GM19397 (cell line): ENCODE measurements around the gene TMEM33.

Source experiments
- ATAC-seq: cut with Tn5 transposase; IDR thresholded peaks from one replicate; pipeline ENCODE4 v1.9.1; 2021; ENCODE audit warnings: mild to moderate bottlenecking, moderate library complexity; ENCODE audit not compliant: unreplicated experiment

Gene TMEM33

GRCh38 chr4:41939016-41939626 is 3.9 kb downstream of the TMEM33 start:
- ATAC-seq: no peak

GRCh38 chr4:41940834-41941233 is 5.6 kb downstream of the TMEM33 start:
- no peak for ATAC-seq

GRCh38 chr4:41943506-41943905 is 8.3 kb downstream of the TMEM33 start:
- no peak for ATAC-seq

DNA sequence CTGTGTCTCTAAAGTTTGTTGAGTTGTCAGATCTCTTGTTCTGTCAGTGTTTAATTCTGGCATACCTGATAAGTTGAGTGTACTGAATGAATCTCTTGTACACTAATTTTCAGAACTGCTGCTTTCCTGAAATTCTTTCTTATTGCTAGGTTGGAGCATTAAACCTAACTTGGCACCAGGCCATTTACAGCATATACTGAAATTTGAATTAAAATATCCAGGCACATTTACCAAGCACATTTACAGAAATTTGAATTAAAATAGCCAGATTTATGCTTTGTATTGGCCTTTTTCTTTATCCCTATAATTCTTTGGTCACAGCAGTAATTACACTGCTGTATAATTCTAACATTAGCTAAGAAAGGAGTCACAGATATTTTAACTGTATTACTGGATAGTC is 8.9 kb downstream of the TMEM33 start:
- no peak for ATAC-seq

DNA sequence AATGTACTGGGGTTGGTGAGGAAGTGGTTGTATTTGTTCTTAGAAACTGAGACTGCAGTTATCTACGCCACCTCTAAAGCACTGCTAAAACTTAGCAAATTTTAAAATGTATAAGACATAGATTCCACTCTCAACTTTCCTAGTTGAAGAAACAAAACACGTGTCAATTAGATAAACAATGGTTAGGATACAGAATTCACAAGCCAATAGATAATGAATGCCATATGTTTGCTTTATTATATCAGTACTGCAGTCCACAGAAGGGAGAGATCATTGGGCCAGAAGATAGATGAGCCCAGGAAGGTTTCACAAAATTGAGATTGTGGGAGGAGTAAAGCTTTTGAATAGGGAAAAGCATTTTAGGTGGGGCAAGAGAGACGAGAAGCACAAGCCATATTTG is 14.3 kb downstream of the TMEM33 start:
- ATAC-seq: no peak

- no peak for ATAC-seq
Observed at GRCh38 chr4:41957634-41958033, 22.4 kb downstream of the TMEM33 start.

DNA sequence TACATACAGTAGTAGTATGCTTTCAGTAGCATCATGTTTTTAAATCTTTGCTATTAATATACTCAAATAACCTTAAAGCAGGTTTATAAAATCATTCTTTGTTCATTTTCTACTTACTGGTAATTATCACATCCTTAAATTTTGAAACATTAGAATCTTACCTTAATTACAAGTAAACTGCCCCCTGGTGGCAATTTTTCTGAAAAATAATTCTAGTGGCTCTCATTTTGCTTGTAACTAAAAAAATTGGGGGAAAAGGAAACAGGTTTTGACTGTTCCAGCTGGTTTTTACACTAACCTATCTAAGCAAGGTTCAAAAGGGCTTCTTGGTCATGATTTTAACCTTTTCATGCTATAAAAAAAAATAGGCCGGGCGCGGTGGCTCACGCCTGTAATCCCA is 27.9 kb downstream of the TMEM33 start:
- no peak for ATAC-seq

GRCh38 chr4:41964401-41964800 is 29.2 kb downstream of the TMEM33 start:
- ATAC-seq: no peak

- ATAC-seq: no peak
Observed at GRCh38 chr4:41967392-41967791, 32.2 kb downstream of the TMEM33 start.

GRCh38 chr4:41969671-41970070 is 34.4 kb downstream of the TMEM33 start:
- ATAC-seq: no peak

DNA sequence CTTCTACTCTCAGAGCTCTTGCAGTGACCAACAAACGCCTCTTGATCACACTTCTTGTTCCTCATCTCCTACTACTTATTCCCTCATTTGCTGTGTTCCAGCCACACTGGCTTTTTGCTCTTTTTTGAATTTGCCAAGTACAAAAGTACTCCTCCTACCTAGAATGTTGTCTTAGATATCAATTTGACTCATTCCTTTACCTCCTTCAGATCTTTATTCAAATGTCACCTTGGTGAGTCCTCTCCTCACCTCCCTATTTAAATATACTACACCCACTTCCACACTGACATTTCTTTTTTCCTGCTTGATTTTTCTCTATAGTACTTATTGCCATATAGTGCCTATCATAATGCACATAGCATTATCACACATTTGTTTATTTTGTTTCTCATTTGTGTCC is 40.1 kb downstream of the TMEM33 start:
- no peak for ATAC-seq

- ATAC-seq: no peak
Observed at GRCh38 chr4:41976775-41977516, 41.7 kb downstream of the TMEM33 start.

GRCh38 chr4:41977709-41978108 is 42.5 kb downstream of the TMEM33 start:
- ATAC-seq: no peak

GRCh38 chr4:41981456-41981855 is 46.2 kb downstream of the TMEM33 start, which contains the start of gene DCAF4L1:
Gene DCAF4L1, plus strand, starts transcription at chr4:41981756. Its CDS starts 37 bp downstream, at chr4:41981793.
- ATAC-seq: no peak

- ATAC-seq: no peak
Observed at GRCh38 chr4:41982716-41983115, 47.5 kb downstream of the TMEM33 start.

- ATAC-seq: no peak
Observed at GRCh38 chr4:41985151-41985550, 49.9 kb downstream of the TMEM33 start.

DNA sequence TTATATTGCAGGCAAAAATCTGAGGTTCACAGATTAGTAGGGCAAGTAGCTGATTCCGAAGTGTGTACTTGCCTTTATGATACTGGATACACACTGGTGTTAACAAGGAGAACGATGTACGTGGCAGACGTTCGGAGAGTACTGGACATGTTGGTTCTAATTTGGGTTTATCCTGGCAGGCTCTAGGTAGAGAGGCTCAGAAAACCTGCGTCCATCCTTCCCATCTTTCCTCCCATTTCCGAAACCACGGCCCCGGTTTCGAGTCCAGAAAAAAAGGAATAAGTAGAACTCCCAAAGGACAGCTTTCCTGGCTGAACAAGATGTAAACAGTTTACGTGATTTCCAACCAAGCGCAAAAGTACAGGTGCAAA is 54.8 kb downstream of the TMEM33 start:
- ATAC-seq: peak; percentile 12

- ATAC-seq: peak; percentile 99
Observed at GRCh38 chr4:41990365-41991111, 55.3 kb downstream of the TMEM33 start, which contains the start of gene SLC30A9. Gene SLC30A9, plus strand, starts transcription at chr4:41990530. Its CDS starts 122 bp downstream, at chr4:41990652.

GRCh38 chr4:41991916-41992767 is 56.9 kb downstream of the TMEM33 start:
- ATAC-seq: no peak

DNA sequence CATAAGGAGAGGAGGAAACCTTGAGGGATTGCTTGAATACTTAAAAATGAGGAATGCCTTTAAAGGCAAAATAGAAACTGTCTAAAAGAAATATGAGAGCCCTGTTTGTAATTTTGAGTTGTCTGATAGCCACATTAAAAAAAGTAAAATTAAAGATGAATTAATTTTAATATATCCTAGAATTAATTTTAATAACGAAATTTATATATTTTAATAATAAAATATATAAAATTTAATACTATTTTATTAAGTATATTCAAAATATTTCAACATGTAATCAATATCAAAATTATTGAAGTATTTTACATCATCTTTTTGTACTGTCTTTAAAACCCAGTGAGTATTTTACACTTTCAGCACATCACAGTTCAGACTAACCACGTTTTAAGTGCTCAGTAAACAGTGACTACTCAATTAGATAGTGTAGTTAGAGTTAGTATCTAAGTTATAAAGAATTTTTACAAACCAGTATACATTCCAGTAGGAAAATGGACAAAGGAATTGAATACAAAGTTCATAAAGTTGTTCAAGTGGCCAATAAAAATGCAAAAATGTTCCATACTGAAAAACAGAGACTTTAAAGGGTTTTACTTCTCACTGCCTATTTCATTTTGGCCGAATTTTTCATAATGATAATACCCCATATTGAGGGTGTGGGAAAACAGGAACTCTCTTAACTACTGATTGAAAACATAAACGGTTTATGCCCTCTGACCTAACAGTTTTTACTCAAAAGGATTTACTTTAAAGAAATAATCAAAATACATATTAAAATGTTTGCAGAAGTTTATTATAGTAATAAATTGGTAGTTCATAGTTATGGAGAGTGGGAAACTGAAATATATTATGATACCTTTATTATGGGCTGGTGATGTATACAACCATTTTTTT is 58.0 kb downstream of the TMEM33 start:
- no peak for ATAC-seq
